Liver (tissue), 9 donors: ENCODE measurements around the gene ZNF341. TPM values are rescaled to one million over a fixed set of nuclear protein-coding genes. Genes with fewer than 3 reads are reported as not detected.
A peak's percentile ranks its signal among the peaks of the same experiment; 100 is the strongest.

Source experiments
- DNase-seq: peaks from one replicate; pipeline ENCODE4 v3.0.0-alpha.2; 2017; ENCODE audit warnings: low spot score
- H3K27ac ChIP-seq, 2 donors: one replicate each; pipeline ENCODE4 v1.7.0; 2013; ENCODE audit warnings: inconsistent platforms in 2 of 2, low read length in 2 of 2, control low read depth in 1 of 2, low read depth in 1 of 2, mild to moderate bottlenecking in 1 of 2
- H3K27me3 ChIP-seq, 4 donors: one replicate each; pipeline versions ENCODE4 v1.6.1 to v1.7.0; 2013; ENCODE audit warnings: low read length in 3 of 4, inconsistent platforms in 1 of 4, mild to moderate bottlenecking in 1 of 4, moderate library complexity in 1 of 4; ENCODE audit not compliant: control insufficient read depth in 4 of 4, insufficient read depth in 4 of 4
- H3K36me3 ChIP-seq, 4 donors: one replicate each; pipeline versions ENCODE4 v1.6.1 to v1.7.0; 2013; ENCODE audit warnings: low read length in 3 of 4, mild to moderate bottlenecking in 3 of 4, low read depth in 1 of 4, moderate library complexity in 1 of 4; ENCODE audit not compliant: control insufficient read depth in 4 of 4, insufficient read depth in 3 of 4
- H3K4me1 ChIP-seq, 4 donors: one replicate each; pipeline versions ENCODE4 v1.6.1 to v1.7.0; 2013; ENCODE audit warnings: low read length in 3 of 4, mild to moderate bottlenecking in 3 of 4, moderate library complexity in 1 of 4; ENCODE audit not compliant: control insufficient read depth in 4 of 4, insufficient read depth in 4 of 4
- H3K4me3 ChIP-seq, 3 donors: one replicate each; pipeline versions ENCODE4 v1.6.1 to v1.7.0; 2013; ENCODE audit warnings: low read length in 3 of 3, control low read depth in 1 of 3, low read depth in 1 of 3, mild to moderate bottlenecking in 1 of 3
- H3K9ac ChIP-seq, 2 donors: one replicate each; pipeline ENCODE4 v1.7.0; 2013; ENCODE audit warnings: low read length in 2 of 2, mild to moderate bottlenecking in 2 of 2, moderate library complexity in 2 of 2, control low read depth in 1 of 2, low read depth in 1 of 2
- H3K9me3 ChIP-seq, 4 donors: one replicate each; pipeline versions ENCODE4 v1.6.1 to v1.7.0; 2013; ENCODE audit warnings: low read length in 3 of 4; ENCODE audit not compliant: control insufficient read depth in 4 of 4
- CTCF ChIP-seq: fragments of 150-350 bp; IDR thresholded peaks from 2 replicates; pipeline ENCODE4 v1.5.1; 2017; ENCODE audit warnings: improper control_type of control experiment, low read depth, low read length; ENCODE audit not compliant: missing input control
- EGR1 ChIP-seq, 2 donors: IDR thresholded peaks; 2 replicates each; pipeline ENCODE4 v1.6.1; 2016 to 2018; ENCODE audit warnings: antibody characterized with exemption in 2 of 2, low read depth in 2 of 2
- GABPA ChIP-seq, 2 donors: IDR thresholded peaks in 1 of 2; conservative IDR thresholded peaks in 1 of 2; 2 replicates each; pipeline ENCODE4 v1.6.1; 2016; ENCODE audit warnings: antibody characterized with exemption in 2 of 2, mild to moderate bottlenecking in 1 of 2, moderate library complexity in 1 of 2
- HNF4A ChIP-seq, 2 donors: conservative IDR thresholded peaks; 2 replicates each; pipeline ENCODE4 v1.6.1; 2016; ENCODE audit warnings: antibody characterized with exemption in 2 of 2, mild to moderate bottlenecking in 2 of 2
- HNF4G ChIP-seq: IDR thresholded peaks from 2 replicates; pipeline ENCODE4 v1.6.1; 2016; ENCODE audit warnings: antibody characterized with exemption
- JUND ChIP-seq, 2 donors: IDR thresholded peaks; 2 replicates each; pipeline ENCODE4 v1.6.1; 2016; ENCODE audit warnings: antibody characterized with exemption in 2 of 2
- MAX ChIP-seq: IDR thresholded peaks from 2 replicates; pipeline ENCODE4 v1.6.1; 2016; ENCODE audit warnings: antibody characterized with exemption
- NR2F2 ChIP-seq: IDR thresholded peaks from 2 replicates; pipeline ENCODE4 v1.6.1; 2016; ENCODE audit warnings: antibody characterized with exemption
- RAD21 ChIP-seq, 2 donors: IDR thresholded peaks; 2 replicates each; pipeline ENCODE4 v1.6.1; 2016; ENCODE audit warnings: antibody characterized with exemption in 2 of 2, mild to moderate bottlenecking in 2 of 2
- RXRA ChIP-seq, 2 donors: IDR thresholded peaks; 2 replicates each; pipeline ENCODE4 v1.6.1; 2017 to 2018; ENCODE audit warnings: antibody characterized with exemption in 2 of 2, mild to moderate bottlenecking in 1 of 2
- SP1 ChIP-seq: IDR thresholded peaks from 2 replicates; pipeline ENCODE4 v1.6.1; 2018; ENCODE audit warnings: antibody characterized with exemption, mild to moderate bottlenecking
- TAF1 ChIP-seq: conservative IDR thresholded peaks from 2 replicates; pipeline ENCODE4 v1.6.1; 2016; ENCODE audit warnings: antibody characterized with exemption, mild to moderate bottlenecking
- YY1 ChIP-seq: IDR thresholded peaks from 2 replicates; pipeline ENCODE4 v1.6.1; 2016; ENCODE audit warnings: antibody characterized with exemption, mild to moderate bottlenecking
- WGBS: extraction: QIAGEN DNeasy Blood & Tissue Kit; methylation state at CpG from one replicate; pipeline ENCODE4 v1.1.7; 2013; 5-methylcytosine and 5-hydroxymethylcytosine counted together
- polyA plus RNA-seq, 2 donors: library from polyadenylated mRNA; stranded (reverse) in 1 of 2; unstranded in 1 of 2; fragments of 200-250 nt in 1 of 2; fragments of >200 nt in 1 of 2; fragmentation: Nextera tagmentation in 1 of 2; extraction: Ambion mirVana in 1 of 2; gene quantifications; one replicate each; pipeline versions ENCODE4 v1.2.1 to v1.2.3, GENCODE V29; 2013 to 2015
- total RNA-seq, 2 donors: library from RNA; depleted of rRNA; stranded (reverse); fragments of >200 nt; gene quantifications; one replicate each; pipeline ENCODE4 v1.2.3, GENCODE V29; 2014
- TF ChIP-seq, protein P1 (sequence below): IDR thresholded peaks from 2 replicates; pipeline ENCODE4 v1.6.1; 2016; ENCODE audit warnings: antibody characterized with exemption
- TF ChIP-seq, protein P2 (sequence below): IDR thresholded peaks from 2 replicates; pipeline ENCODE4 v1.6.1; 2016; ENCODE audit warnings: antibody characterized with exemption, mild to moderate bottlenecking
- donor health status: healthy.
- donor health status: healthy.
- donor health status: healthy.
- donor health status: healthy.
- donor health status: healthy.

The ZNF341 gene
- total RNA-seq = under 1 TPM; 0.79 to 0.84 TPM
- 1 to 10 TPM in 1 of 2 donors, under 1 TPM in 1; 0.69 to 1.1 TPM for polyA plus RNA-seq

GRCh38 chr20:33731693-33732165, at the start of gene ZNF341:
ZNF341 (plus strand) TSS chr20:33731996; CDS start chr20:33732022, 26 bp downstream.
- 6% methylated on average over 57 of the region's 57 CpGs for WGBS
- Histone ChIP-seq H3K4me3 (peak within 1 kb of the TSS; percentile 62 to 80 (median 68)), H3K4me1 (peaks cover 14 to 26% (median 20%) of the 10 kb centered on the region in 4 donors), H3K27ac (peak within 1 kb of the TSS; percentile 90 to 97), H3K9me3 (peaks cover 1 to 4% (median 2%) of the 10 kb centered on the region in 4 donors), H3K36me3 (no peaks in the 10 kb centered on the region), H3K27me3 (no peaks in the 10 kb centered on the region), H3K9ac (peak within 1 kb of the TSS; percentile 49 to 60)
- DNase-seq = peak; percentile 90
- TF ChIP-seq HNF4G (no peak), JUND (IDR thresholded peaks at IDR 0.05) (no peak), CTCF (peak; percentile 76), YY1 (peak; percentile 92), GABPA (IDR thresholded peaks at IDR 0.05 in 1 of 2, conservative IDR thresholded peaks at IDR 0.05 in 1 of 2) (no peak), EGR1 (IDR thresholded peaks at IDR 0.05; ENCODE audit: low read depth in 2 of 2) (no peak), HNF4A (conservative IDR thresholded peaks at IDR 0.05) (no peak), MAX (no peak), RXRA (IDR thresholded peaks at IDR 0.05) (no peak), RAD21 (IDR thresholded peaks at IDR 0.05) (peak; percentile 69 to 76)
- TF ChIP-seq, protein P1, sequence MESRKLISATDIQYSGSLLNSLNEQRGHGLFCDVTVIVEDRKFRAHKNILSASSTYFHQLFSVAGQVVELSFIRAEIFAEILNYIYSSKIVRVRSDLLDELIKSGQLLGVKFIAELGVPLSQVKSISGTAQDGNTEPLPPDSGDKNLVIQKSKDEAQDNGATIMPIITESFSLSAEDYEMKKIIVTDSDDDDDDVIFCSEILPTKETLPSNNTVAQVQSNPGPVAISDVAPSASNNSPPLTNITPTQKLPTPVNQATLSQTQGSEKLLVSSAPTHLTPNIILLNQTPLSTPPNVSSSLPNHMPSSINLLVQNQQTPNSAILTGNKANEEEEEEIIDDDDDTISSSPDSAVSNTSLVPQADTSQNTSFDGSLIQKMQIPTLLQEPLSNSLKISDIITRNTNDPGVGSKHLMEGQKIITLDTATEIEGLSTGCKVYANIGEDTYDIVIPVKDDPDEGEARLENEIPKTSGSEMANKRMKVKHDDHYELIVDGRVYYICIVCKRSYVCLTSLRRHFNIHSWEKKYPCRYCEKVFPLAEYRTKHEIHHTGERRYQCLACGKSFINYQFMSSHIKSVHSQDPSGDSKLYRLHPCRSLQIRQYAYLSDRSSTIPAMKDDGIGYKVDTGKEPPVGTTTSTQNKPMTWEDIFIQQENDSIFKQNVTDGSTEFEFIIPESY = no peak
- TF ChIP-seq, protein P2, sequence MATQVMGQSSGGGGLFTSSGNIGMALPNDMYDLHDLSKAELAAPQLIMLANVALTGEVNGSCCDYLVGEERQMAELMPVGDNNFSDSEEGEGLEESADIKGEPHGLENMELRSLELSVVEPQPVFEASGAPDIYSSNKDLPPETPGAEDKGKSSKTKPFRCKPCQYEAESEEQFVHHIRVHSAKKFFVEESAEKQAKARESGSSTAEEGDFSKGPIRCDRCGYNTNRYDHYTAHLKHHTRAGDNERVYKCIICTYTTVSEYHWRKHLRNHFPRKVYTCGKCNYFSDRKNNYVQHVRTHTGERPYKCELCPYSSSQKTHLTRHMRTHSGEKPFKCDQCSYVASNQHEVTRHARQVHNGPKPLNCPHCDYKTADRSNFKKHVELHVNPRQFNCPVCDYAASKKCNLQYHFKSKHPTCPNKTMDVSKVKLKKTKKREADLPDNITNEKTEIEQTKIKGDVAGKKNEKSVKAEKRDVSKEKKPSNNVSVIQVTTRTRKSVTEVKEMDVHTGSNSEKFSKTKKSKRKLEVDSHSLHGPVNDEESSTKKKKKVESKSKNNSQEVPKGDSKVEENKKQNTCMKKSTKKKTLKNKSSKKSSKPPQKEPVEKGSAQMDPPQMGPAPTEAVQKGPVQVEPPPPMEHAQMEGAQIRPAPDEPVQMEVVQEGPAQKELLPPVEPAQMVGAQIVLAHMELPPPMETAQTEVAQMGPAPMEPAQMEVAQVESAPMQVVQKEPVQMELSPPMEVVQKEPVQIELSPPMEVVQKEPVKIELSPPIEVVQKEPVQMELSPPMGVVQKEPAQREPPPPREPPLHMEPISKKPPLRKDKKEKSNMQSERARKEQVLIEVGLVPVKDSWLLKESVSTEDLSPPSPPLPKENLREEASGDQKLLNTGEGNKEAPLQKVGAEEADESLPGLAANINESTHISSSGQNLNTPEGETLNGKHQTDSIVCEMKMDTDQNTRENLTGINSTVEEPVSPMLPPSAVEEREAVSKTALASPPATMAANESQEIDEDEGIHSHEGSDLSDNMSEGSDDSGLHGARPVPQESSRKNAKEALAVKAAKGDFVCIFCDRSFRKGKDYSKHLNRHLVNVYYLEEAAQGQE = no peak

- TF ChIP-seq JUND (IDR thresholded peaks at IDR 0.05) (no peak), TAF1 (no peak), NR2F2 (no peak), EGR1 (IDR thresholded peaks at IDR 0.05; ENCODE audit: low read depth in 2 of 2) (no peak), HNF4A (conservative IDR thresholded peaks at IDR 0.05) (no peak), SP1 (no peak), MAX (no peak), CTCF (no peak), RXRA (IDR thresholded peaks at IDR 0.05) (no peak), YY1 (no peak)
- TF ChIP-seq, protein P1 = no peak
- Histone ChIP-seq H3K4me1 (peaks cover 2 to 19% (median 8%) of the 10 kb centered on the region in 4 donors), H3K36me3 (no peaks in the 10 kb centered on the region), H3K9ac (no peak overlapping the region), H3K9me3 (no peaks in the 10 kb centered on the region), H3K27ac (no peak overlapping the region), H3K4me3 (no peak overlapping the region), H3K27me3 (no peaks in the 10 kb centered on the region)
- no peak for DNase-seq
- WGBS = 68% methylated on average over 10 of the region's 10 CpGs
Measured at GRCh38 chr20:33684533-33685327, 47.1 kb upstream of the ZNF341 start.
